Measurements from ENCODE around the gene ADAD2.
A peak's percentile ranks its signal among the peaks of the same experiment; 100 is the strongest.

The ADAD2 gene

GRCh38 chr16:84190731-84191388 lies at the start of gene ADAD2:
TSS of gene ADAD2 (plus strand) at chr16:84191157. CDS start at chr16:84191231, 74 bp downstream.
- Mint-ChIP-seq H3K36me3 (ENCODE audit: low read depth) (no peaks in the 10 kb centered on the region), H3K27me3 (ENCODE audit: low read depth) (no peaks in the 10 kb centered on the region), H3K4me1 (ENCODE audit: low read depth) (peaks cover 24% of the 10 kb centered on the region), H3K4me3 (no peak within 1 kb of the TSS), H3K27ac (no peak within 1 kb of the TSS), H3K9me3 (no peaks in the 10 kb centered on the region)

DNA sequence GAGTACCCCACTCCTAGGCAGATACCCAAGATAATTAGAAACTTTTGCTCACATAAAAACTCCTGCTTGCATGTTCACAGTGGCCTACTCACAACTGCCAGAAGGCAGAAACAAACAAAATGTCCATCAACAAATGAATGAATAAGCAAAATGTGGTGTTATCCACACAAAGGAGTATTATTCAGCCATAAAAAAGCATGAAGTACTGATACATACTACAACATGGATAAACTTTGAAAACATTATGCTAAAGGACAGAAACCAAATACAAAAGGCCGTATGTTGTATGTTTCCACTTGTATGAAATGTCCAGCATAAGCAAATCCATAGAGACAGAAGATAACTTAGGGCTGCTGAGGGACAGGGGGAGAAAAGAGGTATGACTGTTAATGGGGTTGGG lies 47.9 kb upstream of the ADAD2 start:
- Mint-ChIP-seq H3K36me3 (ENCODE audit: low read depth) (no peaks in the 10 kb centered on the region), H3K9me3 (no peaks in the 10 kb centered on the region), H3K27ac (no peak overlapping the region), H3K4me3 (peak overlapping the region; percentile 38), H3K4me1 (ENCODE audit: low read depth) (peaks cover 19% of the 10 kb centered on the region), H3K27me3 (ENCODE audit: low read depth) (peaks cover 20% of the 10 kb centered on the region)

DNA sequence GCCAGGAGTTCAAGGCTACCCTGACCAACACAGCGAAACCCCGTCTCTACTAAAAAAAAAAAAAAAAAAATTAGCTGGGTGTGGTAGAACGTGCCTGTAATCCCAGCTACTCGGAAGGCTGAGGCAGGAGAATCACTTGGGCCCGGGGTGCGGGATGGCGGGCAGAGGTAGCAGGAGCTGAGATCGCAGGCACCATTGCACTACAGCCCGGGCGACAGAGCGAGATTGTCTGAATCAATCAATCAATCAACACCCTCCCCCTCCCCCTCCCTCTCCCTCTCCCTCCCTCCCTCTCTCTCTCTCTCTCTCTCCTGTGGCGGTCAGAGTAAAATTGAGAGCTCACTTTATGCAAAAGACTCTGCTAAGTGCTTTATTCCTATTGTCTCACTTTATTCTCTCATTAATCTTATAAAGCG lies 47.2 kb upstream of the ADAD2 start:
- Mint-ChIP-seq H3K27me3 (ENCODE audit: low read depth) (peaks cover 20% of the 10 kb centered on the region), H3K27ac (peak overlapping the region; percentile 89), H3K36me3 (ENCODE audit: low read depth) (no peaks in the 10 kb centered on the region), H3K4me3 (peak overlapping the region; percentile 95), H3K4me1 (ENCODE audit: low read depth) (peaks cover 16% of the 10 kb centered on the region), H3K9me3 (no peaks in the 10 kb centered on the region)

- Mint-ChIP-seq H3K4me3 (peak overlapping the region; percentile 95), H3K27ac (peak overlapping the region; percentile 89)
Observed at GRCh38 chr16:84144209-84144858, 46.6 kb upstream of the ADAD2 start.

DNA sequence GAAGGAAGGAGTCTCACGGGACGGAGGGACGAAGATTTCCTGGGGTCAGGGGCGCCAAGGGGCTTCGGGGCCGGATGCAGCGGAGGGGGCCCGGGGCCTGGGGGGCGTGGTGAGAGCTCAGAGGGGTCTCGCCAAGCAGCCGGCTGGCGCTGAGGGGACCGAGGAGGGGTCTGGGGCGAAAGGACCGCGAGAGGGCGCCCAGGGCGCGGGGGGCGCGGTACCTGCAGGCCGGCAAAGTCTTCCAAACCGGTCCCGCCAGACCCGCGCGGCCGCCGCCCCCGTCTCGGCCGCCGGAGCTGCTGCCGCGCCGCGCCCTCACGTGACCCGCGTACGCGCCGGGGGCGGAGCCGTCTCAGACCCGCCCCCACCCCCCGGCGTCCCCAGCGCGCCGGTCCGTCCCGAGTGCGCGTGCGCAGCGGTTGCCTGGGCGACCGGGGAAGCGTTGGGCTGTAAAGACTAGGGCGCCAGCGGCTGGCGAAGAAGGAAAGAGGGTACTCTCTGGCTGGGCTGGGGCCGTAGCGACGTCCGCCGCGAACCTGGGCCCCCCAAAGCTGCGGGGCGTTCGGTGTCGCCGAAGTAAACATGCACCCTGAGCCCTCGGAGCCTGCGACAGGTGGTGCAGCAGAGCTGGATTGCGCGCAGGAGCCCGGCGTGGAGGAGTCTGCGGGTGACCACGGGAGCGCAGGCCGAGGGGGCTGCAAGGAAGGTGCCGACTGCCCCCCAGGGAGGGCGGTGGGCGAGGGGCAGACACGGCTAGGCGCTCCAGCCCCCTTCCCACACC lies 45.9 kb upstream of the ADAD2 start, which contains the start of the genes DNAAF1 and HSDL1:
TSS of gene DNAAF1 (plus strand) at position 450 of the 781 bp plus-strand sequence. CDS start at position 583, 133 bp downstream.
TSS of gene HSDL1 (minus strand) at position 319 of the 781 bp plus-strand sequence. CDS start 13,856 bp downstream, outside the sequence.
- peaks cover 20% of the 10 kb centered on the region for H3K27me3 Mint-ChIP-seq (ENCODE audit: low read depth)

More at GRCh38 chr16:84144209-84144858, 46.6 kb upstream of the ADAD2 start:
- peaks cover 20% of the 10 kb centered on the region for H3K27me3 Mint-ChIP-seq (ENCODE audit: low read depth)
- H3K36me3 Mint-ChIP-seq (ENCODE audit: low read depth), result no peaks in the 10 kb centered on the region
- H3K4me1 Mint-ChIP-seq (ENCODE audit: low read depth), result peaks cover 11% of the 10 kb centered on the region
- H3K9me3 Mint-ChIP-seq, result no peaks in the 10 kb centered on the region

DNA sequence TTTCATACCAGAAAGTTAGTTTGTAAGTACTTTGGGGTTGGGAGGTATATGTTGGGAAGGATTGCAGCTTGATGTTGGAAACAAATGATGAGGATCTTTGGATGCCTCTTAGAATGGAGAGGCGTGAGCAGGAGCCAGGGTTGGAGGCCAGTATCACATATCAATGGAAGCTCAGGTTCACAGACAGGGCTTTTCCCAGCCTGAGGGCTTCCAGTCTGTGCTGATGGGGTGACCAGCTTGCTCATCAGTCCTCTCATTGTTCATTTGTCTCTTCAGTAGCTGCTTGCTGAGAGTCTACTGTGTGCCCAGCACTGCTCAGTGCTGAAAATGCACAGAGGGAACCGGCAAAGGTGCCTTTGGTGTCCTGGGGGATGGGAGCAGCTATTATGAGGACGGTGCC lies 40.0 kb upstream of the ADAD2 start:
- Mint-ChIP-seq H3K36me3 (ENCODE audit: low read depth) (no peaks in the 10 kb centered on the region), H3K4me1 (ENCODE audit: low read depth) (no peaks in the 10 kb centered on the region), H3K27ac (no peak overlapping the region), H3K9me3 (no peaks in the 10 kb centered on the region), H3K27me3 (ENCODE audit: low read depth) (peaks cover 28% of the 10 kb centered on the region), H3K4me3 (no peak overlapping the region)

More for the DNA sequence above, 45.9 kb upstream of the ADAD2 start, which contains the start of the genes DNAAF1 and HSDL1:
- H3K4me1 Mint-ChIP-seq (ENCODE audit: low read depth), result peaks cover 10% of the 10 kb centered on the region
- H3K36me3 Mint-ChIP-seq (ENCODE audit: low read depth), result no peaks in the 10 kb centered on the region
- no peaks in the 10 kb centered on the region for H3K9me3 Mint-ChIP-seq
- peak within 1 kb of the TSS; percentile 89 for H3K27ac Mint-ChIP-seq
- H3K4me3 Mint-ChIP-seq, result peak within 1 kb of the TSS; percentile 95

DNA sequence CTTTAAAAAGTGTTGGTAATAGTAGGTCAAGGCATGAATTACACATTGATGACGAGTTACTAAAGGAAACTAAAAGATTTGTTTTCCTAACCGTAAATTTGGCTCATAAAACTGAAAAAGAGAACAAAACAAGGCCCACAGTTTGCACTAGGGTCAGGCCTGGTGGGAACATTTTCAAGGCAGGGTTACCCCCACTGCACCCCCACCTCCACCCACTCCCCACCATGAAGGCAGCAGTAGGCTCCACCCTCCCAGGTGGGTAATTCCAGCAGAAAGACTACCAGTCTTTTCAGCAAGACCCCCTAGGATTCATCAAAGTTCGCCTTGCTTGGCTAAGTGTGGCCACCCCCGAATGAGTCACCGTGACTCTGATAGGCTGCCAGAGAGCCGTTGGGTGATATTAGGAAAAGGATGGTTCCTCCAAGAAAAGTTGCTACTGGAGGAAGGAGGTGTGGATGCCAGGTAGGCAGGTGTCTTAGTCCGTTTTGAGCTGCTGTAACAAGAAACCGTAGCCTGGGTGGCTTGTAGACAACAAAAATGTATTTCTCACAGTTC lies 37.2 kb upstream of the ADAD2 start:
- H3K27ac Mint-ChIP-seq, result no peak overlapping the region

DNA sequence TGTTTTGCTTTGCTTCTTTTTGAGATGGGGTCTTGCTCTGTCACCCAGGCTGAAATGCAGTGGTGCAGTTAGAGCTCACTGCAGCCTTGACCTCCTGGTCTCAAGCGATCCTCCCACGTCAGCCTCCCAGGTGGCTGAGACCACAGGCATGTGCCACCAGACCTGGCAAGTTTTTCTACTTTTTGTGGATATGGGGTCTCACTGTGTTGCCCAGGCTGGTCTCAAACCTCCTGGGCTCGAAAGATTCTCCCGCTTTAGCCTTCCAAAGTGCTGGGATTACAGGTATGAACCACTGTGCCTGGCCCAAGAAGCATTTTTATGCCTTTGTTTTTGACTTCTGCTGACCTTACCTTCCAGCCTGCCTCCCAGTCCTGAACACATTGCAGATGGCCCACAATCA lies 35.7 kb upstream of the ADAD2 start:
- H3K9me3 Mint-ChIP-seq, result no peaks in the 10 kb centered on the region
- H3K27ac Mint-ChIP-seq, result no peak overlapping the region
- H3K4me1 Mint-ChIP-seq (ENCODE audit: low read depth), result peaks cover 2% of the 10 kb centered on the region
- H3K4me3 Mint-ChIP-seq, result no peak overlapping the region
- H3K27me3 Mint-ChIP-seq (ENCODE audit: low read depth), result peaks cover 52% of the 10 kb centered on the region
- no peaks in the 10 kb centered on the region for H3K36me3 Mint-ChIP-seq (ENCODE audit: low read depth)

More for the DNA sequence above, 37.2 kb upstream of the ADAD2 start:
- Mint-ChIP-seq H3K36me3 (ENCODE audit: low read depth) (no peaks in the 10 kb centered on the region), H3K27me3 (ENCODE audit: low read depth) (peaks cover 40% of the 10 kb centered on the region), H3K9me3 (no peaks in the 10 kb centered on the region), H3K4me3 (no peak overlapping the region), H3K4me1 (ENCODE audit: low read depth) (peaks cover 2% of the 10 kb centered on the region)

DNA sequence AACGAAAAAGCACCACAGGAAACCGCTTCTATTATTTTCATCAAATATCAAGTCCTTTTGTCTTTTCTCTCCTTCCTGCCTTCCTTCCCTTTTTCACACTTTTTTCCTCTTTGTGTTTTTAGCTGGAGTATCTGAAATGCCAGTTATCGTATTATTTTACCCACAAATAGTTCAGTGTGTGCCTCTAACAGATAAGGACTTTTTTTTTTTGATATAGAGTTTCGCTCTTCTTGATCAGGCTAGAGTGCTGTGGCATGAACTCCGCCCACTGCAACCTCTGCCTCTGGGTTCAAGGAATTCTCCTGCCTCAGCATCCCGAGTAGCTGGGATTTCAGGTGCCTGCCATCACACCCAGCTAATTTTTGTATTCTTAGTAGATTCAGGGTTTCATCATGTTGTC lies 35.2 kb upstream of the ADAD2 start:
- no peaks in the 10 kb centered on the region for H3K9me3 Mint-ChIP-seq
- no peak overlapping the region for H3K4me3 Mint-ChIP-seq
- peaks cover 52% of the 10 kb centered on the region for H3K27me3 Mint-ChIP-seq (ENCODE audit: low read depth)
- H3K27ac Mint-ChIP-seq, result no peak overlapping the region
- H3K4me1 Mint-ChIP-seq (ENCODE audit: low read depth), result peaks cover 2% of the 10 kb centered on the region
- no peaks in the 10 kb centered on the region for H3K36me3 Mint-ChIP-seq (ENCODE audit: low read depth)

DNA sequence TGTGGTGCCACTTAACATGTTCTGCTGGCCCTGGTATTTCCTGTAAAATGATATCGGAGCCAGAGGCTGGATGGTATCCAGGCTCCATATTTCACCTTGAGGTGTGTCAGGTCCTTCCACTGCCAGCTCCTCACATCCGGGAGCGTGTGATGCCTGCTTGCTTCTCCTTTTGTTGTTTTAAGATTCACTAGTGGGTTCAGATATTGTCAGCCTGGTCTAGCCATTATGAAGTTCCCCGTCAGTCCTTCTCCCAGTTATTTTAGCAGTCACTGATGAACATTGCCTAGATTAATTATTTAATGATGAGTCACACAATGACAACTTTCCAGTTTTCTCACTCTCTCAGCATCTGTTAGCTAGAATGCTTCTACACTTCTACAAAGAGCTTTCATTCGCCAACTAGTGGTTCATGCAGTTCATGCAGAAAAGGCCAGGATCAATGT lies 34.6 kb upstream of the ADAD2 start:
- Mint-ChIP-seq H3K27ac (no peak overlapping the region), H3K9me3 (no peaks in the 10 kb centered on the region), H3K36me3 (ENCODE audit: low read depth) (no peaks in the 10 kb centered on the region), H3K27me3 (ENCODE audit: low read depth) (peaks cover 48% of the 10 kb centered on the region), H3K4me3 (no peak overlapping the region), H3K4me1 (ENCODE audit: low read depth) (peaks cover 2% of the 10 kb centered on the region)

DNA sequence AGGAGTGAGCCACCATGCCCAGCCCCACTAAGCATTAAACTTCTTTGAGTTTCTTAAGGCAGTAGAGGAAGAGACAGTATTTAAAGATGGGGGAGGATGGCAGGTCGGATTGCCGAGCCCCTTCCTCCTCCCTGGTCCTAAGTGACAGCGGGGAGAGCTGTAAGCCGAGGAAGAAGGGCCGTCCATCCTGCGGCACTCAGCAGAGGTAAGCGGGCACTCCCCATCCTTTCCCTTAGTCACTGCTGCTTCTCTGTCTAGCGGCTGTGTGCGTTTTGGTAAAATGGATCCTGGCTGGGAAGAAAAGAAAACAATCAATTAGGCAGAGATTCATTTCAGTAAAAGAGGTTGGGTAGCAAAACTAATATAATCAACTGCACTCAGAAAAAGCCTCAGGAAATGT lies 31.9 kb upstream of the ADAD2 start:
- H3K4me1 Mint-ChIP-seq (ENCODE audit: low read depth), result peaks cover 2% of the 10 kb centered on the region
- H3K4me3 Mint-ChIP-seq, result no peak overlapping the region

GRCh38 chr16:84159800-84160199 lies 31.2 kb upstream of the ADAD2 start:
- H3K36me3 Mint-ChIP-seq (ENCODE audit: low read depth), result no peaks in the 10 kb centered on the region
- no peak overlapping the region for H3K4me3 Mint-ChIP-seq
- peaks cover 2% of the 10 kb centered on the region for H3K4me1 Mint-ChIP-seq (ENCODE audit: low read depth)
- no peaks in the 10 kb centered on the region for H3K9me3 Mint-ChIP-seq
- H3K27me3 Mint-ChIP-seq (ENCODE audit: low read depth), result peaks cover 59% of the 10 kb centered on the region
- no peak overlapping the region for H3K27ac Mint-ChIP-seq

More for the DNA sequence above, 31.9 kb upstream of the ADAD2 start:
- no peaks in the 10 kb centered on the region for H3K9me3 Mint-ChIP-seq
- H3K36me3 Mint-ChIP-seq (ENCODE audit: low read depth), result no peaks in the 10 kb centered on the region
- peaks cover 52% of the 10 kb centered on the region for H3K27me3 Mint-ChIP-seq (ENCODE audit: low read depth)
- H3K27ac Mint-ChIP-seq, result no peak overlapping the region

DNA sequence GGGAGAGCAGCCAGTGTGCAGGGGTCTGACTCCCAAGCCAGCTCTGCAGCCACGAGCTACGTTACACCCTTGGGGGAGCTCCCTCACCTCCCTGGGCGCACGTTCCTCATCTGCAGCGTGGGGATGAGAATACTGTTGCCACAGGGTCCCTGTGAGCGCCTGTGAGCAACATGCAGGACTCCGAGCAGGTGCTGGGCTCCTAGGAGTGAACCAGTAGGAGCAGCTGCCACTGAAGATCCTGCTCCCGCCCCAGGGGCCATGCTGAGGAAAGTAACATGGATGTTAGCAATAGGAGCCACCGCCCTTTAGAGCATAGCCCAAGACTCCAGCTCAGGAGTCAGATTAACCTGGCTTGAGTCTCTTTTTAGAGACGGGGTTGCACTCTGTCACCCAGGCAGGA lies 29.9 kb upstream of the ADAD2 start:
- Mint-ChIP-seq H3K4me1 (ENCODE audit: low read depth) (peaks cover 2% of the 10 kb centered on the region), H3K9me3 (no peaks in the 10 kb centered on the region), H3K4me3 (no peak overlapping the region), H3K27me3 (ENCODE audit: low read depth) (peaks cover 57% of the 10 kb centered on the region), H3K27ac (no peak overlapping the region), H3K36me3 (ENCODE audit: low read depth) (no peaks in the 10 kb centered on the region)

GRCh38 chr16:84161801-84162200 lies 29.2 kb upstream of the ADAD2 start:
- no peaks in the 10 kb centered on the region for H3K9me3 Mint-ChIP-seq
- no peaks in the 10 kb centered on the region for H3K4me1 Mint-ChIP-seq (ENCODE audit: low read depth)
- H3K36me3 Mint-ChIP-seq (ENCODE audit: low read depth), result no peaks in the 10 kb centered on the region
- H3K4me3 Mint-ChIP-seq, result no peak overlapping the region
- H3K27me3 Mint-ChIP-seq (ENCODE audit: low read depth), result peaks cover 51% of the 10 kb centered on the region
- no peak overlapping the region for H3K27ac Mint-ChIP-seq

Measured in T-helper 1 cell treated with Interleukin-12 subunit alpha and Interleukin-12 subunit beta and Interleukin-4 antibody, amounts not matched to agents 30 μg/mL and 1 μg/mL, for 36 hours (primary cell).